GM19193 (cell line): Measurements from ENCODE around the gene TMED10.

Experiments
- POLR2A ChIP-seq: IDR thresholded peaks from 4 replicates; pipeline ENCODE4 v1.6.1; 2011; ENCODE audit not compliant: insufficient read depth, insufficient read length; ENCODE audit errors: extremely low read depth

TMED10 gene

GRCh38 chr14:75125617-75126016, 50.8 kb downstream of the TMED10 start:
- no peak for TF ChIP-seq POLR2A

- TF ChIP-seq POLR2A = no peak
These were observed 52.4 kb downstream of the TMED10 start for GRCh38 chr14:75123991-75124390.

DNA sequence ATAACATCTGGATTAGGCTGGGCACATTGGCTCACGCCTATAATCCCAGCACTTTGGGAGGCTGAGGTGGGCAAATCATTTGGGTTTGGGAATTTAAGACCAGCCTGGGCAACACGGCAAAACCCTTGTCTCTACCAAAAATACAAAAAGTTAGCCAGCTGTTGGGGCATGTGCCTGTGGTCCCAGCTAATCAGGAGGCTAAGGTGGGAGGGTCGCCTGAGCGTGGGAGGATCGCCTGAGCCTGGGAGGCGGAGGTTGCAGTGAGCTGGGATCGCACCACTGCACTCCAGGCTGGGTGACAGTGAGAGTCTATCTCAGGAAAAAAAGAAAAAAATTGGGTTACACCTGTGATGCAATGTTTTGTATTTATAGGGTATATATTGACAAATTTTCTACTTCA, 54.9 kb downstream of the TMED10 start:
- no peak for TF ChIP-seq POLR2A

DNA sequence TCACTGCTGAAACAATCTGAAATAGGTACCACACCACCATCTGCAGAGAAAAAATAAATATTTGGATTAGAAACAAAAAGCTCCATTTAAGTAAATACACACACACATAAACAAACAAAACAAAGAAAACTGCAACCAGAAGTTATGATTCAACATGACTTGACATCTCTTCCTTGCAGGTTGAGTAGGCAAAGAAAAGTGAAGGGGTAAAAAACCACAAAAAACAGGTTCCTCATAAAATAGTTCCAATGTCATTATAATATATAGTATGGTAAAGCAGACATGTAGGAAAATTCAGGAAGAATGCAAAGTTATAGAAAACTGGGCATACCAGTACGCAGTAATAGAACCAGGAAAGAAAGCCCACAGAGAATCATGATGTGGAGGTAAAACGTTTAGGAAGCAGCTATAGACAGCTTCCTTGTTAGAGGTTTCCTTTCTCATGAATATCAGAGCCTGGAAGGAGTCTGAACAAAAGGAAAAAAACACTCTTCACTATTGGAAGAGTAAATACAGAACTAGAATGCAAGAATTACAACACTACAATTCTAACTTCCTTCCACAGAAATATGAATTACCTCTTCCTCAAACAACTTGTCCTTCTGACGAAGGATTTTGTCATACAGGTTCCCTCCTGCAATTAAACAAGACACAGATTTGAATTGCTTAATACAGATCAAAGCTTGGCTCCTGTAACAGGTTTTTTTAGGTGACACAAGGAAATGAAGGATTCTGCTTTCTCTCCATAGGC, 55.7 kb downstream of the TMED10 start:
- TF ChIP-seq POLR2A = no peak

DNA sequence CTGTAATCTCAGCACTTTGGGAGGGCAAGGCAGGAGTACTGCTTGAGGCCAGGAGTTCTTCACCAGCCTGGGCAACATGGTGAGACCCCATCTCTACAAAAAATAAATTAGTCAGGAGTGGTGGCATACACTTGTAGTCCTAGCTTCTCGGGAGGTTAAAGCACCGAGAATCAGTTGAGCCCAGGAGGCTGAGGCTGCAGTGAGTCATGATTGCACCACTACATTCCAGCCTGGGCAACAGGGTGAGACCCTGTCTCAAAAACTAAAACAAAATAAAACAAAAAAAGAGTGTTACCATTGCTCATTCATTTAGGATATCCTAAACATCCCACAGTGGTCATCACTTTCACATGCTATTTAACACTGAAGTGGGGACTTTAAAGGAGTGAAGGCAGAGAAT, 57.4 kb downstream of the TMED10 start:
- no peak for TF ChIP-seq POLR2A

- no peak for TF ChIP-seq POLR2A
These were observed 62.4 kb downstream of the TMED10 start for GRCh38 chr14:75113932-75114539.

GRCh38 chr14:75109877-75110276, 66.5 kb downstream of the TMED10 start:
- TF ChIP-seq POLR2A = no peak

DNA sequence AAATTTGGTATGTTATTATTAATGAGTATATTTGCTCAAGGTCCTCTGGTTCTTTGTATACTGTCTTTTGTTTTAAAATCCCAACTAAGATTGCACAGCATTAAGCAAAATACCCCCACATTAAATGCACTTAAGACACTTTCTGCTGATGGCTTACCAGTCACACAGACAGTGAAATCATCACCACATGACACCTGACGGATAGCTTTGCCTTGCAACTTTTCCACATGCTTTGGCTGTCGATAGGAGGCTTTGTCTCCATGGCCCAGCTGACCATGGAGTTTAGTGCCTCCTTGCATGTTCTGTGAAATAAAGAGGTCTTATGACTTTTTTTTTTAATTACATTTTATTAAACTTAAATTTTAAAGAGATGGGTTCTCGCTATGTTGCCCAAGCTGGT, 69.2 kb downstream of the TMED10 start:
- no peak for TF ChIP-seq POLR2A

GRCh38 chr14:75101491-75101890, 74.9 kb downstream of the TMED10 start:
- no peak for TF ChIP-seq POLR2A

DNA sequence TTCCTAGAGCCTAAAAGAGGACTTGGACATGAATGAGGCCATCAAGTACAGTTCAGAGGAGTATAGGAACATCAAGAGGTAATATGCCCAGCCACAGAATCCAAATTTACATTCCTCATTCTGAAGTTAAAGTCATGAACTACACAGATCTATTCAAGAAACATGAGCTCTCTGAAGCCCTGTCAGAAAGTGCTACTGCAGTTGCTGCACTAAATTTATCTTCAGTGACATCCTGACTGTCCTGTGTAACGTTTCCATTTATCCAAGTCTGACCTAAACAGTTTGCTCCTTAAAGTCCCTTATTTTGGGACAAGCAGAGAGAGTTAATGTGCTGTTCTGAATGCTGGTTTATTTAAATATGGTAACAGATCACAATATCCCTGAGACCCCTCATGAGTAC, 77.7 kb downstream of the TMED10 start:
- TF ChIP-seq POLR2A = no peak

- TF ChIP-seq POLR2A = no peak
These were observed 78.2 kb downstream of the TMED10 start for GRCh38 chr14:75098212-75098611.

DNA sequence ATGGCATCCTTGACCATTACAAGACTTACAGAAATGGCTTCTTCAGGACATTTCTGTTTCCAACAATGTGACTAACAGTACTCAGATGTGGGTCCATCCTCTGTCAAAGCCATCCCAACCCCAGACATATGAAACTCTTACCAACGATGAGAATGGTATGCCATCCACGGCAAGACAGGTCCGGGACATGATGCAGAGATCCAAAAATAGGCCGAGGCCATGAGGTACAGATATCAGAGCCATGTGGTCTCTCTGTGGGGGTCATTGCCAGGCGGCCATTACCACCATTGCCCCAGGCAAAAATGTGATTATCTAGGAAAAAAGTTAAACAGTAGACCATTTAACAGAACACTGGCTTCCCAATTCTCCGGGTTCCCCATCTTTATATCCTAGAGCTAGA, 79.5 kb downstream of the TMED10 start:
- no peak for TF ChIP-seq POLR2A

GRCh38 chr14:75095690-75096089, 80.7 kb downstream of the TMED10 start:
- TF ChIP-seq POLR2A = no peak

- no peak for TF ChIP-seq POLR2A
These were observed 81.5 kb downstream of the TMED10 start for GRCh38 chr14:75094896-75095295.

- no peak for TF ChIP-seq POLR2A
These were observed 83.7 kb downstream of the TMED10 start for GRCh38 chr14:75092698-75093097.

GRCh38 chr14:75091251-75091650, 85.2 kb downstream of the TMED10 start:
- TF ChIP-seq POLR2A = no peak
